Activated CD4-positive, alpha-beta T cell treated with anti-CD3 and anti-CD28 coated beads for 36 hours (primary cell): ENCODE results near the gene TMIGD2. TPM values are rescaled to one million over a fixed set of nuclear protein-coding genes. Genes with fewer than 3 reads are reported as not detected.
"Not testable (repeated sequence)": the region's sequence is repeated elsewhere in the genome, so short reads cannot be mapped to it uniquely, and the experiment has no call there.

Source experiments
- ATAC-seq: fragments of 200-7000 bp; cut with Tn5 transposase; one replicate; pipeline ENCODE4 v1.10.0; 2021; ENCODE audit warnings: mild to moderate bottlenecking, moderate library complexity
- CTCF ChIA-PET: fragments of 350-600 bp; sonication (Branson Sonifier 250); formaldehyde crosslinking; loops from one replicate; lab custom pipeline; 2021; ENCODE audit warnings: antibody characterized with exemption; lab: Charles Lee
- POLR2A ChIA-PET: fragments of 350-600 bp; sonication (Branson Sonifier 250); formaldehyde crosslinking; loops from one replicate; lab custom pipeline; 2021; ENCODE audit warnings: antibody characterized with exemption, inconsistent platforms; lab: Charles Lee
- DNase-seq: peaks from one replicate; pipeline ENCODE4 v3.0.0-alpha.2; 2020
- H3K27ac Mint-ChIP-seq: one replicate; pipeline ENCODE4 v1.8.0; 2021; ENCODE audit warnings: mixed read lengths
- H3K27me3 Mint-ChIP-seq: one replicate; pipeline ENCODE4 v1.8.0; 2021; ENCODE audit warnings: mixed read lengths
- H3K36me3 Mint-ChIP-seq: one replicate; pipeline ENCODE4 v1.8.0; 2021; ENCODE audit warnings: low read depth, mixed read lengths
- H3K4me1 Mint-ChIP-seq: one replicate; pipeline ENCODE4 v1.8.0; 2021; ENCODE audit warnings: mixed read lengths
- H3K4me3 Mint-ChIP-seq: one replicate; pipeline ENCODE4 v1.8.0; 2021; ENCODE audit warnings: mild to moderate bottlenecking, moderate library complexity, mixed read lengths
- H3K9me3 Mint-ChIP-seq: one replicate; pipeline ENCODE4 v1.8.0; 2021; ENCODE audit warnings: low read depth, mixed read lengths
- intact Hi-C, 2 experiments: fragments of 100-400 bp; cut with DNase I in 1 of 2; cut with micrococcal nuclease in 1 of 2; formaldehyde crosslinking; loops; one replicate each; pipeline versions ENCODE4 v1.14.2 to v1.15.1; 2022 to 2024; cut with DNase I, micrococcal nuclease
- total RNA-seq, 2 experiments: library from RNA; stranded (reverse); gene quantifications; one replicate each; pipeline ENCODE4 v1.2.3, GENCODE V29; 2021

The TMIGD2 gene
- total RNA-seq, 2 experiments from 2014 or later, result 15.8 to 16.1 TPM

- Mint-ChIP-seq H3K27me3 (no peaks in the 10 kb centered on the region), H3K27ac (peak overlapping the region; percentile 48), H3K4me1 (peaks cover 34% of the 10 kb centered on the region), H3K9me3 (no peaks in the 10 kb centered on the region), H3K36me3 (no peaks in the 10 kb centered on the region), H3K4me3 (no peak overlapping the region)
- intact Hi-C loops, result no loop called here
- CTCF ChIA-PET, result interaction anchor here (1.0 kb wide), 1 partner anchor 21 kb away, joined by 3 read pairs; no protein-coding TSS in a partner anchor
- POLR2A ChIA-PET, result interaction anchor here (0.6 to 1.3 kb wide), 2 partner anchors 31 to 118 kb away, joined by 3 to 11 read pairs; no protein-coding TSS in a partner anchor
- DNase-seq (peak; percentile 76), ATAC-seq (peak; percentile 83)
These were observed 4.0 kb downstream of the TMIGD2 start for GRCh38 chr19:4297901-4298809.

- ATAC-seq (no peak), DNase-seq (no peak)
- H3K4me1 Mint-ChIP-seq, result peaks cover 17% of the 10 kb centered on the region
- intact Hi-C loops, result no loop called here
- POLR2A ChIA-PET, result no interaction called here
- CTCF ChIA-PET, result interaction anchor here (0.6 to 1.4 kb wide), 3 partner anchors 29 to 128 kb away, joined by 3 to 6 read pairs (median 6); no protein-coding TSS in a partner anchor
- no peak overlapping the region for H3K27ac Mint-ChIP-seq
- H3K4me3 Mint-ChIP-seq, result no peak overlapping the region
- no peaks in the 10 kb centered on the region for H3K9me3 Mint-ChIP-seq
- no peaks in the 10 kb centered on the region for H3K36me3 Mint-ChIP-seq
- H3K27me3 Mint-ChIP-seq, result no peaks in the 10 kb centered on the region
These were observed 6.0 kb downstream of the TMIGD2 start for GRCh38 chr19:4295972-4296771.

- Mint-ChIP-seq H3K36me3 (no peaks in the 10 kb centered on the region), H3K4me3 (no peak overlapping the region), H3K27ac (no peak overlapping the region), H3K9me3 (no peaks in the 10 kb centered on the region), H3K4me1 (peaks cover 12% of the 10 kb centered on the region), H3K27me3 (no peaks in the 10 kb centered on the region)
- POLR2A ChIA-PET, result no interaction called here
- intact Hi-C loops, result no loop called here
- DNase-seq (no peak), ATAC-seq (no peak)
- CTCF ChIA-PET, result interaction anchor here (0.9 kb wide), 1 partner anchor 28 kb away, joined by 4 read pairs; no protein-coding TSS in a partner anchor
These were observed 7.8 kb downstream of the TMIGD2 start for GRCh38 chr19:4294389-4294788.

GRCh38 chr19:4292515-4292914 lies 9.7 kb downstream of the TMIGD2 start:
- no peak for DNase-seq
- ChIA-PET POLR2A (no interaction called here), CTCF (interaction anchor here (0.6 kb wide), 1 partner anchor 353 kb away, joined by 3 read pairs; no protein-coding TSS in a partner anchor)
- Mint-ChIP-seq H3K4me1 (peaks cover 2% of the 10 kb centered on the region), H3K36me3 (no peaks in the 10 kb centered on the region), H3K9me3 (no peaks in the 10 kb centered on the region), H3K27me3 (no peaks in the 10 kb centered on the region), H3K27ac (no peak overlapping the region), H3K4me3 (no peak overlapping the region)
- intact Hi-C loops, result no loop called here
- ATAC-seq, result no peak

- H3K9me3 Mint-ChIP-seq, result no peaks in the 10 kb centered on the region
- H3K27ac Mint-ChIP-seq, result no peak overlapping the region
- H3K4me3 Mint-ChIP-seq, result no peak overlapping the region
- ATAC-seq (no peak), DNase-seq (no peak)
- CTCF ChIA-PET, result interaction anchor here (0.6 kb wide), 1 partner anchor 279 kb away, joined by 3 read pairs; no protein-coding TSS in a partner anchor
- POLR2A ChIA-PET, result no interaction called here
- no peaks in the 10 kb centered on the region for H3K36me3 Mint-ChIP-seq
- no peaks in the 10 kb centered on the region for H3K4me1 Mint-ChIP-seq
- intact Hi-C loops, result no loop called here
- no peaks in the 10 kb centered on the region for H3K27me3 Mint-ChIP-seq
These were observed 10.9 kb downstream of the TMIGD2 start for GRCh38 chr19:4291184-4291732.

- intact Hi-C loops, result no loop called here
- ChIA-PET CTCF (interaction anchor here (0.7 kb wide), 1 partner anchor 64 kb away, joined by 3 read pairs; no protein-coding TSS in a partner anchor), POLR2A (no interaction called here)
- ATAC-seq (no peak), DNase-seq (no peak)
- no peaks in the 10 kb centered on the region for H3K9me3 Mint-ChIP-seq
- no peaks in the 10 kb centered on the region for H3K36me3 Mint-ChIP-seq
- no peaks in the 10 kb centered on the region for H3K27me3 Mint-ChIP-seq
- H3K4me3 Mint-ChIP-seq, result no peak overlapping the region
- no peaks in the 10 kb centered on the region for H3K4me1 Mint-ChIP-seq
- H3K27ac Mint-ChIP-seq, result no peak overlapping the region
These were observed 14.0 kb downstream of the TMIGD2 start for GRCh38 chr19:4288091-4288777.

- H3K4me3 Mint-ChIP-seq, H3K27ac Mint-ChIP-seq, H3K36me3 Mint-ChIP-seq, intact Hi-C loops, H3K4me1 Mint-ChIP-seq, CTCF ChIA-PET, DNase-seq, H3K9me3 Mint-ChIP-seq, ATAC-seq, H3K27me3 Mint-ChIP-seq, POLR2A ChIA-PET: not testable (repeated sequence)
These were observed 16.0 kb downstream of the TMIGD2 start for GRCh38 chr19:4286141-4286540.

GRCh38 chr19:4284974-4285373 lies 17.2 kb downstream of the TMIGD2 start:
- no peak overlapping the region for H3K4me3 Mint-ChIP-seq
- ATAC-seq (no peak), DNase-seq (no peak)
- no peaks in the 10 kb centered on the region for H3K4me1 Mint-ChIP-seq
- H3K36me3 Mint-ChIP-seq, result no peaks in the 10 kb centered on the region
- H3K27ac Mint-ChIP-seq, result no peak overlapping the region
- CTCF ChIA-PET, result interaction anchor here (0.6 kb wide), 1 partner anchor 63 kb away, joined by 3 read pairs; no protein-coding TSS in a partner anchor
- peaks cover 12% of the 10 kb centered on the region for H3K27me3 Mint-ChIP-seq
- no peaks in the 10 kb centered on the region for H3K9me3 Mint-ChIP-seq
- POLR2A ChIA-PET, result no interaction called here
- intact Hi-C loops, result no loop called here

GRCh38 chr19:4284176-4284958 lies 17.8 kb downstream of the TMIGD2 start:
- Mint-ChIP-seq H3K36me3 (no peaks in the 10 kb centered on the region), H3K27ac (no peak overlapping the region), H3K9me3 (no peaks in the 10 kb centered on the region), H3K4me1 (peaks cover 2% of the 10 kb centered on the region), H3K4me3 (no peak overlapping the region), H3K27me3 (peaks cover 14% of the 10 kb centered on the region)
- ChIA-PET CTCF (no interaction called here), POLR2A (no interaction called here)
- intact Hi-C loops, result no loop called here
- ATAC-seq, result no peak
- peak; percentile 30 for DNase-seq
